SU-DHL-6 (cell line): ENCODE data around the gene TANC1.

Experiments
- EZH2phosphoT487 ChIP-seq: fragments of 200-600 bp; sonication (generic), shearing (Covaris generic); conservative IDR thresholded peaks from 2 replicates; pipeline ENCODE4 v1.6.1; 2018; ENCODE audit warnings: mild to moderate bottlenecking, antibody characterized with exemption, low read length, moderate library complexity, mixed read lengths
- TF ChIP-seq, protein P1 (sequence below): fragments of 200-600 bp; sonication (generic); IDR thresholded peaks from one replicate; pipeline ENCODE4 v1.5.1; 2017; ENCODE audit warnings: antibody characterized with exemption, mild to moderate bottlenecking, low read length, moderate library complexity; ENCODE audit not compliant: insufficient read depth, poor library complexity, severe bottlenecking

DNA sequence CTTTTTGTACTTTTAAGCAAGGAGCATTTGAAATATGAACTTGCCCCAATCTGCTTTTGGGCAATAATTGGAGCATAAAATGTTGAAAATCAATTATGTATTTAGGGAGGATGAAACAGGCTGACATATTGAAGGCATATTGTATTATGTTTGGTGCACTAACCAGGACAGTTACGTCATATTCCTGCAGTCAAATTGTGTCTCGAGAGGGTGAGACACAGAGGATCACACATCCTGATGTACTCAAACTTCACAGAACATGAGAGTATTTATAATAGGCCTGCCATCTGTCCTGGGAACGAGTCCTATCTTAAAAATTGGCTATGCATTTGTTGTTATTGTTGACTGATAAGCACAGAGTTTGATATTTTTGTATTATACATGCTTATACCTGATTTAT, 44.7 kb downstream of the TANC1 start:
- TF ChIP-seq, protein P1, sequence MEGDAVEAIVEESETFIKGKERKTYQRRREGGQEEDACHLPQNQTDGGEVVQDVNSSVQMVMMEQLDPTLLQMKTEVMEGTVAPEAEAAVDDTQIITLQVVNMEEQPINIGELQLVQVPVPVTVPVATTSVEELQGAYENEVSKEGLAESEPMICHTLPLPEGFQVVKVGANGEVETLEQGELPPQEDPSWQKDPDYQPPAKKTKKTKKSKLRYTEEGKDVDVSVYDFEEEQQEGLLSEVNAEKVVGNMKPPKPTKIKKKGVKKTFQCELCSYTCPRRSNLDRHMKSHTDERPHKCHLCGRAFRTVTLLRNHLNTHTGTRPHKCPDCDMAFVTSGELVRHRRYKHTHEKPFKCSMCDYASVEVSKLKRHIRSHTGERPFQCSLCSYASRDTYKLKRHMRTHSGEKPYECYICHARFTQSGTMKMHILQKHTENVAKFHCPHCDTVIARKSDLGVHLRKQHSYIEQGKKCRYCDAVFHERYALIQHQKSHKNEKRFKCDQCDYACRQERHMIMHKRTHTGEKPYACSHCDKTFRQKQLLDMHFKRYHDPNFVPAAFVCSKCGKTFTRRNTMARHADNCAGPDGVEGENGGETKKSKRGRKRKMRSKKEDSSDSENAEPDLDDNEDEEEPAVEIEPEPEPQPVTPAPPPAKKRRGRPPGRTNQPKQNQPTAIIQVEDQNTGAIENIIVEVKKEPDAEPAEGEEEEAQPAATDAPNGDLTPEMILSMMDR = no peak
- TF ChIP-seq EZH2phosphoT487 = no peak
